ENCODE results near the gene AGMO. TPM values are rescaled to one million over a fixed set of nuclear protein-coding genes. Genes with fewer than 3 reads are reported as not detected.

AGMO gene
- total RNA-seq, 1 donor from 2014 or later: 0.34 TPM

GRCh38 chr7:15489861-15490260 is 72.0 kb downstream of the AGMO start:
- no peak overlapping the region for H3K4me3 ChIP-seq (ENCODE audit: insufficient read depth, low read depth, low read length)
- FAIRE-seq: no peak
- no peak overlapping the region for H3K4me3 Mint-ChIP-seq (ENCODE audit: unreplicated experiment)

GRCh38 chr7:15489383-15489782 is 72.4 kb downstream of the AGMO start:
- no peaks in the 10 kb centered on the region for H3K27me3 Mint-ChIP-seq (ENCODE audit: low read depth, unreplicated experiment)
- H3K36me3 Mint-ChIP-seq (ENCODE audit: low read depth, unreplicated experiment): no peaks in the 10 kb centered on the region
- TF ChIP-seq EZH2 (IDR thresholded peaks at IDR 0.05; ENCODE audit: insufficient read depth, low read length): no peak
- TF ChIP-seq CTCF (IDR thresholded peaks at IDR 0.05; ENCODE audit: insufficient read depth, low read depth, low read length): no peak
- Histone ChIP-seq H3K4me1 (ENCODE audit: insufficient read depth, low read length) (no peaks in the 10 kb centered on the region), H3K9me3 (ENCODE audit: insufficient read depth, low read depth, low read length) (no peaks in the 10 kb centered on the region), H3K9ac (ENCODE audit: low read length) (no peak overlapping the region), H3K4me3 (ENCODE audit: insufficient read depth, low read depth, low read length) (no peak overlapping the region), H3K4me2 (ENCODE audit: low read length) (no peak overlapping the region), H3K36me3 (ENCODE audit: insufficient read depth, low read length) (no peaks in the 10 kb centered on the region), H2AFZ (ENCODE audit: low read depth, low read length) (no peak overlapping the region), H4K20me1 (ENCODE audit: insufficient read depth, low read length) (no peaks in the 10 kb centered on the region), H3K79me2 (ENCODE audit: insufficient read depth, low read length) (no peaks in the 10 kb centered on the region), H3K27me3 (ENCODE audit: insufficient read depth, low read length) (no peaks in the 10 kb centered on the region), H3K27ac (ENCODE audit: low read depth, low read length) (no peak overlapping the region)
- no peak overlapping the region for H3K27ac Mint-ChIP-seq (ENCODE audit: unreplicated experiment)
- H3K9me3 Mint-ChIP-seq (ENCODE audit: unreplicated experiment): no peaks in the 10 kb centered on the region
- FAIRE-seq (no peak), DNase-seq (ENCODE audit: low read depth) (no peak)
- no peaks in the 10 kb centered on the region for H3K4me1 Mint-ChIP-seq (ENCODE audit: low read depth, unreplicated experiment)
- no peak overlapping the region for H3K4me3 Mint-ChIP-seq (ENCODE audit: unreplicated experiment)

More at GRCh38 chr7:15489861-15490260, 72.0 kb downstream of the AGMO start:
- Histone ChIP-seq H3K36me3 (ENCODE audit: insufficient read depth, low read length) (no peaks in the 10 kb centered on the region), H3K9ac (ENCODE audit: low read length) (no peak overlapping the region), H2AFZ (ENCODE audit: low read depth, low read length) (no peak overlapping the region), H3K4me2 (ENCODE audit: low read length) (no peak overlapping the region), H4K20me1 (ENCODE audit: insufficient read depth, low read length) (no peaks in the 10 kb centered on the region), H3K79me2 (ENCODE audit: insufficient read depth, low read length) (no peaks in the 10 kb centered on the region), H3K9me3 (ENCODE audit: insufficient read depth, low read depth, low read length) (no peaks in the 10 kb centered on the region), H3K27me3 (ENCODE audit: insufficient read depth, low read length) (no peaks in the 10 kb centered on the region), H3K4me1 (ENCODE audit: insufficient read depth, low read length) (no peaks in the 10 kb centered on the region), H3K27ac (ENCODE audit: low read depth, low read length) (no peak overlapping the region)
- Mint-ChIP-seq H3K9me3 (ENCODE audit: unreplicated experiment) (no peaks in the 10 kb centered on the region), H3K27me3 (ENCODE audit: low read depth, unreplicated experiment) (no peaks in the 10 kb centered on the region), H3K27ac (ENCODE audit: unreplicated experiment) (no peak overlapping the region), H3K4me1 (ENCODE audit: low read depth, unreplicated experiment) (no peaks in the 10 kb centered on the region), H3K36me3 (ENCODE audit: low read depth, unreplicated experiment) (no peaks in the 10 kb centered on the region)
- DNase-seq (ENCODE audit: low read depth): no peak
- no peak for TF ChIP-seq EZH2 (IDR thresholded peaks at IDR 0.05; ENCODE audit: insufficient read depth, low read length)
- TF ChIP-seq CTCF (IDR thresholded peaks at IDR 0.05; ENCODE audit: insufficient read depth, low read depth, low read length): no peak

- Mint-ChIP-seq H3K27me3 (ENCODE audit: low read depth, unreplicated experiment) (no peaks in the 10 kb centered on the region), H3K4me3 (ENCODE audit: unreplicated experiment) (no peak overlapping the region), H3K4me1 (ENCODE audit: low read depth, unreplicated experiment) (no peaks in the 10 kb centered on the region), H3K36me3 (ENCODE audit: low read depth, unreplicated experiment) (no peaks in the 10 kb centered on the region), H3K9me3 (ENCODE audit: unreplicated experiment) (no peaks in the 10 kb centered on the region), H3K27ac (ENCODE audit: unreplicated experiment) (no peak overlapping the region)
- Histone ChIP-seq H3K4me3 (ENCODE audit: insufficient read depth, low read depth, low read length) (no peak overlapping the region), H3K4me2 (ENCODE audit: low read length) (no peak overlapping the region), H4K20me1 (ENCODE audit: insufficient read depth, low read length) (no peaks in the 10 kb centered on the region), H3K79me2 (ENCODE audit: insufficient read depth, low read length) (no peaks in the 10 kb centered on the region), H2AFZ (ENCODE audit: low read depth, low read length) (no peak overlapping the region), H3K27me3 (ENCODE audit: insufficient read depth, low read length) (no peaks in the 10 kb centered on the region), H3K9ac (ENCODE audit: low read length) (no peak overlapping the region), H3K36me3 (ENCODE audit: insufficient read depth, low read length) (no peaks in the 10 kb centered on the region), H3K27ac (ENCODE audit: low read depth, low read length) (no peak overlapping the region), H3K4me1 (ENCODE audit: insufficient read depth, low read length) (no peaks in the 10 kb centered on the region), H3K9me3 (ENCODE audit: insufficient read depth, low read depth, low read length) (no peaks in the 10 kb centered on the region)
- DNase-seq (ENCODE audit: low read depth): no peak
- FAIRE-seq: no peak
- no peak for TF ChIP-seq EZH2 (IDR thresholded peaks at IDR 0.05; ENCODE audit: insufficient read depth, low read length)
- TF ChIP-seq CTCF (IDR thresholded peaks at IDR 0.05; ENCODE audit: insufficient read depth, low read depth, low read length): no peak
Measured at GRCh38 chr7:15488401-15488800, 73.4 kb downstream of the AGMO start.
